ENCODE results near the gene GBP7. TPM values are rescaled to one million over a fixed set of nuclear protein-coding genes. Genes with fewer than 3 reads are reported as not detected.
"Not testable (repeated sequence)": the region's sequence is repeated elsewhere in the genome, so short reads cannot be mapped to it uniquely, and the experiment has no call there.

GBP7 gene
- total and polyA plus RNA-seq, 7 donors: not detected

DNA sequence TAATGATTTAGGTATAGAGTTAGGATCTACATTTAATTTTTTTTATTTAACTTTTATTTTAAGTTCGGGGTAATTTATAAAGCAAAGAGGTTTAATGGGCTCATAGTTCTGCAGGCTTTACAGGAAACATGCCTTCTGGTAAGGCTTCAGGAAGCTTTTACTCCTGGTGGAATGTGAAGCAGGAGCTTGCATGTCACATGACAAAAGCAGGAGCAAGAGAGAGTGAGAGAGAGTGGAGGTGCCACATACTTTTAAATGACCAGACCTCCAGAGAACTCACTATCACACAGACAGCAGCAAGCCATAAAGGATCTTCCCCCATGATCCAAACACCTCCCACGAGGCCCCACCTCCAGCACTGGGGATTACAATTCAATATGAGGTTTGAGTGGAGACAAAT is 32.3 kb downstream of the GBP7 start:
- ATAC-seq: no peak
- no peak for TF ChIP-seq CTCF (IDR thresholded peaks at IDR 0.05)
- 77 to 79% (median 77%) methylated on average over 2 of the region's 2 CpGs for WGBS, 3 donors
- Histone ChIP-seq H3K4me1 (no peaks in the 10 kb centered on the region), H3K4me3 (no peak overlapping the region), H3K27ac (no peak overlapping the region), H3K36me3 (ENCODE audit: insufficient read depth in 1 of 2, low read depth in 1 of 2) (no peaks in the 10 kb centered on the region), H3K9me3 (peaks cover under 1% of the 10 kb centered on the region), H3K27me3 (ENCODE audit: insufficient read depth in 3 of 3, low read length in 2 of 3) (no peaks in the 10 kb centered on the region)
- DNase-seq: no peak
- intact Hi-C loops (cut with DNase I): no loop called here

GRCh38 chr1:89142160-89142559 is 33.6 kb downstream of the GBP7 start:
- no peak overlapping the region for H3K4me3 ChIP-seq
- WGBS, 3 donors: 85 to 92% (median 89%) methylated on average over 4 of the region's 4 CpGs
- no peak for ATAC-seq
- H3K36me3 ChIP-seq (ENCODE audit: insufficient read depth in 1 of 2, low read depth in 1 of 2): no peaks in the 10 kb centered on the region
- H3K27me3 ChIP-seq (ENCODE audit: insufficient read depth in 3 of 3, low read length in 2 of 3): no peaks in the 10 kb centered on the region
- TF ChIP-seq CTCF (IDR thresholded peaks at IDR 0.05): no peak
- DNase-seq: no peak
- H3K27ac ChIP-seq: no peak overlapping the region
- intact Hi-C loops (cut with DNase I): no loop called here
- no peaks in the 10 kb centered on the region for H3K4me1 ChIP-seq
- H3K9me3 ChIP-seq: peaks cover 4% of the 10 kb centered on the region

GRCh38 chr1:89133747-89134146 is 42.1 kb downstream of the GBP7 start:
- DNase-seq (no peak), ATAC-seq (no peak)
- H3K4me3 ChIP-seq: no peak overlapping the region
- H3K36me3 ChIP-seq (ENCODE audit: insufficient read depth in 1 of 2, low read depth in 1 of 2): no peaks in the 10 kb centered on the region
- H3K27ac ChIP-seq: no peak overlapping the region
- H3K4me1 ChIP-seq: peaks cover 4% of the 10 kb centered on the region
- peaks cover 4% of the 10 kb centered on the region for H3K9me3 ChIP-seq
- WGBS, 3 donors: 86 to 93% (median 92%) methylated on average over 1 of the region's 1 CpG
- no peaks in the 10 kb centered on the region for H3K27me3 ChIP-seq (ENCODE audit: insufficient read depth in 3 of 3, low read length in 2 of 3)
- no peak for TF ChIP-seq CTCF (IDR thresholded peaks at IDR 0.05)
- intact Hi-C loops (cut with DNase I): no loop called here

GRCh38 chr1:89130716-89131115 is 45.1 kb downstream of the GBP7 start:
- intact Hi-C loops (cut with DNase I): no loop called here
- TF ChIP-seq CTCF (IDR thresholded peaks at IDR 0.05): no peak
- ATAC-seq (no peak), DNase-seq (no peak)
- no peak overlapping the region for H3K4me3 ChIP-seq
- H3K4me1 ChIP-seq: peaks cover 4% of the 10 kb centered on the region
- no peak overlapping the region for H3K27ac ChIP-seq
- whole genome bisulfite sequencing, 3 donors: 36 to 52% (median 40%) methylated on average over 1 of the region's 1 CpG
- H3K36me3 ChIP-seq (ENCODE audit: insufficient read depth in 1 of 2, low read depth in 1 of 2): no peaks in the 10 kb centered on the region
- H3K9me3 ChIP-seq: no peaks in the 10 kb centered on the region
- H3K27me3 ChIP-seq (ENCODE audit: insufficient read depth in 3 of 3, low read length in 2 of 3): no peaks in the 10 kb centered on the region

DNA sequence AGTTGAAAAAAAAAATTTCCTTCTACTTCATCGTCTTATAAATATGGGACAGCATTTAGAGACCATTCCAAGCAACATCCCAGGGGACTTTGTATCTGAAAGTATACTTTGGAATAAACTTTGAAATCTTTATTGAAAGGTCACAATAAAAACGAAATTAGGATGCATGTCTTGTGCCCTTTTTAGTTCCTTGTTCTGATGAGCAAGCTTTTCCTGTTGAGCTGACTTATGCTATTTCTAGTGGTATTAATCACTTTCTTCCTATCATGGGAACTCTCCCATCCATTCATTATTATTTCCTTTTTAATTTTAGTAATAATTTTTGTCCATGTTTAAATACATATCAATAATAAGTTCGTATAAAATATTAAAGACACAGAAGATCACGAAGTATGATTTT is 45.9 kb downstream of the GBP7 start:
- Histone ChIP-seq H3K27ac (peak overlapping the region; percentile 67), H3K4me3 (no peak overlapping the region), H3K27me3 (ENCODE audit: insufficient read depth in 3 of 3, low read length in 2 of 3) (no peaks in the 10 kb centered on the region), H3K36me3 (ENCODE audit: insufficient read depth in 1 of 2, low read depth in 1 of 2) (no peaks in the 10 kb centered on the region), H3K4me1 (peaks cover 4% of the 10 kb centered on the region), H3K9me3 (no peaks in the 10 kb centered on the region)
- ATAC-seq (no peak), DNase-seq (no peak)
- intact Hi-C loops (cut with DNase I): no loop called here
- no peak for TF ChIP-seq CTCF (IDR thresholded peaks at IDR 0.05)
- WGBS, 3 donors: 53 to 64% (median 57%) methylated on average over 4 of the region's 4 CpGs

GRCh38 chr1:89128003-89128458 is 47.8 kb downstream of the GBP7 start:
- H3K27ac ChIP-seq; intact Hi-C loops (cut with DNase I); H3K36me3 ChIP-seq (ENCODE audit: insufficient read depth in 1 of 2, low read depth in 1 of 2); H3K27me3 ChIP-seq (ENCODE audit: insufficient read depth in 3 of 3, low read length in 2 of 3); H3K4me1 ChIP-seq; ATAC-seq; H3K9me3 ChIP-seq: not testable (repeated sequence)
- peak in 1 of 2 donors; percentile 14 for DNase-seq
- H3K4me3 ChIP-seq: peak overlapping the region; percentile 49
- 95 to 98% (median 97%) methylated on average over 30 to 31 of the region's 31 CpGs for WGBS, 3 donors

- WGBS, 3 donors: 67 to 80% (median 71%) methylated on average over 23 of the region's 23 CpGs
- peak; percentile 11 to 60 for DNase-seq
- H3K36me3 ChIP-seq (ENCODE audit: insufficient read depth in 1 of 2, low read depth in 1 of 2); H3K27me3 ChIP-seq (ENCODE audit: insufficient read depth in 3 of 3, low read length in 2 of 3); H3K9me3 ChIP-seq; H3K4me3 ChIP-seq; intact Hi-C loops (cut with DNase I); H3K4me1 ChIP-seq: not testable (repeated sequence)
- peak in 1 of 4 donors; percentile 12 for ATAC-seq
- peak overlapping the region; percentile 78 for H3K27ac ChIP-seq
Observed at GRCh38 chr1:89126602-89127565, 48.9 kb downstream of the GBP7 start.
